Ishikawa (cell line): ENCODE results near the gene CHST11.

Experiments used
- CREB1 ChIP-seq: IDR thresholded peaks from 2 replicates; pipeline ENCODE4 v1.6.1; 2012; ENCODE audit warnings: low read depth
- EGR1 ChIP-seq: IDR thresholded peaks from 2 replicates; pipeline ENCODE4 v1.6.1; 2012
- EP300 ChIP-seq: IDR thresholded peaks from 2 replicates; pipeline ENCODE4 v1.6.1; 2012; ENCODE audit warnings: borderline replicate concordance
- RAD21 ChIP-seq: IDR thresholded peaks from 2 replicates; pipeline ENCODE4 v1.6.1; 2012; ENCODE audit warnings: low read depth
- TAF1 ChIP-seq: IDR thresholded peaks from 2 replicates; pipeline ENCODE4 v1.6.1; 2012; ENCODE audit warnings: low read depth, mild to moderate bottlenecking
- YY1 ChIP-seq: IDR thresholded peaks from 2 replicates; pipeline ENCODE4 v1.6.1; 2012; ENCODE audit warnings: low read depth

DNA sequence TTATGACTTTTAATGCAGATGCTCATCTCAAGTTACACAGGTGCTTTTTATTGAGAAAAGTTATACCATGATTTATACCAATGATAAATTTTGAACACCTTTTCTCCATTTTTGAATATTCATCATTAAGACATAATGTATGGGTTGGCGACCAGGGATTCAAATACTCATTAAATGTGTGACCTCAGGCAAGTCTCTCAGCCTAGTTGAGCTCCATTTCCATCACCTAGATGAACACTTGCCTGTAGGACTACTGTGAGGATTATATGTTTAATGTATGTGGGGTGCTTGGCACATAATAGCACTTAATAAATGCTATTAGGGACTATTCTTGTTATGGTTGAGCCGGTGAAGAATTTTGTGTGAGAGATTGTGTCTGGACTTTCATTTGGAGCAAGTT, 228.6 kb downstream of the CHST11 start:
- no peak for TF ChIP-seq RAD21
- no peak for TF ChIP-seq TAF1
- no peak for TF ChIP-seq EP300
- TF ChIP-seq CREB1, result no peak
- TF ChIP-seq YY1, result no peak
- no peak for TF ChIP-seq EGR1
